ENCODE results near the gene MCC. TPM values are rescaled to one million over a fixed set of nuclear protein-coding genes. Genes with fewer than 3 reads are reported as not detected.

Gene MCC
- total and polyA plus RNA-seq, 2 donors (not counting 1 experiment from before 2014, with no cell fraction given), result 3.2 to 41.3 TPM

DNA sequence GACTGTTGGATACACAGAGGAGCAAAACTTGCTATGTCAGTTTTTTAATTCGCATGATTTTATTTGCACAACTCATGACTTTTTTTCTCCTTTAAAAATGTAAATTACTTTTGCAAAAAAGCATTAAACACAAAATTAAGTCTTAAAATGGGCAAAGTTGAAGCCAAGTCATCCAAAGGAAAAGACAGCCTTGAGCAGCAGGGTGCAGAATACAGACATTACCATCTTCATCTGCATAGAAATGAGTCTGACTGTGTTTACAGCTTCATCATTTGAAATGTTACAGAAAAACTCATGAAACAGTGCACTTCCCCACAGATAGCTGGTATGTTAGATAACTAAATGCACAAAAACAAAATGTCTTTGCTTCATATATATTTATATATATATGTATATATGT, 154.8 kb downstream of the MCC start:
- H4K20me1 ChIP-seq (ENCODE audit: control insufficient read depth, extremely low read depth, insufficient read depth, low read length), result no peaks in the 10 kb centered on the region
- H3K27me3 ChIP-seq (ENCODE audit: control insufficient read depth, insufficient read depth, low read length), result no peaks in the 10 kb centered on the region
- DNase-seq (ENCODE audit: low read depth in 2 of 2), result no peak
- H3K4me2 ChIP-seq (ENCODE audit: extremely low read depth, insufficient read depth, low read length), result no peak overlapping the region
- no peaks in the 10 kb centered on the region for H3K4me1 ChIP-seq (ENCODE audit: control insufficient read depth, extremely low read depth, insufficient read depth, low read length)
- TF ChIP-seq, protein P1, sequence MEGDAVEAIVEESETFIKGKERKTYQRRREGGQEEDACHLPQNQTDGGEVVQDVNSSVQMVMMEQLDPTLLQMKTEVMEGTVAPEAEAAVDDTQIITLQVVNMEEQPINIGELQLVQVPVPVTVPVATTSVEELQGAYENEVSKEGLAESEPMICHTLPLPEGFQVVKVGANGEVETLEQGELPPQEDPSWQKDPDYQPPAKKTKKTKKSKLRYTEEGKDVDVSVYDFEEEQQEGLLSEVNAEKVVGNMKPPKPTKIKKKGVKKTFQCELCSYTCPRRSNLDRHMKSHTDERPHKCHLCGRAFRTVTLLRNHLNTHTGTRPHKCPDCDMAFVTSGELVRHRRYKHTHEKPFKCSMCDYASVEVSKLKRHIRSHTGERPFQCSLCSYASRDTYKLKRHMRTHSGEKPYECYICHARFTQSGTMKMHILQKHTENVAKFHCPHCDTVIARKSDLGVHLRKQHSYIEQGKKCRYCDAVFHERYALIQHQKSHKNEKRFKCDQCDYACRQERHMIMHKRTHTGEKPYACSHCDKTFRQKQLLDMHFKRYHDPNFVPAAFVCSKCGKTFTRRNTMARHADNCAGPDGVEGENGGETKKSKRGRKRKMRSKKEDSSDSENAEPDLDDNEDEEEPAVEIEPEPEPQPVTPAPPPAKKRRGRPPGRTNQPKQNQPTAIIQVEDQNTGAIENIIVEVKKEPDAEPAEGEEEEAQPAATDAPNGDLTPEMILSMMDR (conservative IDR thresholded peaks at IDR 0.05 in 1 of 2, IDR thresholded peaks at IDR 0.05 in 1 of 2; ENCODE audit: low read depth in 1 of 2, low read length in 2 of 2), result no peak
- TF ChIP-seq EZH2 (IDR thresholded peaks at IDR 0.05; ENCODE audit: low read length, missing control alignments), result no peak
- no peak overlapping the region for H3K9ac ChIP-seq (ENCODE audit: insufficient read depth, low read length)
- no peak overlapping the region for H2AFZ ChIP-seq (ENCODE audit: low read length)
- no peaks in the 10 kb centered on the region for H3K79me2 ChIP-seq (ENCODE audit: control insufficient read depth, insufficient read depth, low read length)
- H3K36me3 ChIP-seq (ENCODE audit: control insufficient read depth, insufficient read depth, low read length), result no peaks in the 10 kb centered on the region
- H3K27ac ChIP-seq (ENCODE audit: insufficient read depth, low read length), result no peak overlapping the region
- H3K9me3 ChIP-seq (ENCODE audit: control insufficient read depth, insufficient read depth, low read depth, low read length), result no peaks in the 10 kb centered on the region
- no peak overlapping the region for H3K4me3 ChIP-seq (replicated peaks in 1 of 4; ENCODE audit: control extremely low read depth in 1 of 4, insufficient read depth in 1 of 4, low read depth in 3 of 4, low read length in 4 of 4)

DNA sequence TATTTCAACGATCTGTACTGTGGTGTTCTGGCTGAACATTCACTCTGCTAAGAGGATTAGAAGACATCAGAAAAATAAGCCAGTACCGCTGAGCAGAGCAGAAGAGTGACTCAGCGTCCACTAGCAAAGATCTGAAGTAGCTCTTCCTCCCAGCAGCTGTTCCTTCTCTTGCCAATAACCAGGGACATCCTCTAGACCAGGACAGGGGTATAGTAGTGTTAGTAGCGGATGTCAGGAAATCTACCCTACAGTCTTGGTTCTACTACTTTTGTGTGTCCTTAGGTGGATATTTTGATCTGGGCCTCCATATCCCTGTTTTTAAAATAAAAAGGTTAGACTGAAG, 157.1 kb downstream of the MCC start:
- no peaks in the 10 kb centered on the region for H3K9me3 ChIP-seq (ENCODE audit: control insufficient read depth, insufficient read depth, low read depth, low read length)
- no peaks in the 10 kb centered on the region for H3K27me3 ChIP-seq (ENCODE audit: control insufficient read depth, insufficient read depth, low read length)
- no peaks in the 10 kb centered on the region for H3K4me1 ChIP-seq (ENCODE audit: control insufficient read depth, extremely low read depth, insufficient read depth, low read length)
- no peak overlapping the region for H3K4me2 ChIP-seq (ENCODE audit: extremely low read depth, insufficient read depth, low read length)
- no peaks in the 10 kb centered on the region for H4K20me1 ChIP-seq (ENCODE audit: control insufficient read depth, extremely low read depth, insufficient read depth, low read length)
- H2AFZ ChIP-seq (ENCODE audit: low read length), result no peak overlapping the region
- TF ChIP-seq EZH2 (IDR thresholded peaks at IDR 0.05; ENCODE audit: low read length, missing control alignments), result no peak
- TF ChIP-seq, protein P1 (conservative IDR thresholded peaks at IDR 0.05 in 1 of 2, IDR thresholded peaks at IDR 0.05 in 1 of 2; ENCODE audit: low read depth in 1 of 2, low read length in 2 of 2), result no peak
- no peaks in the 10 kb centered on the region for H3K79me2 ChIP-seq (ENCODE audit: control insufficient read depth, insufficient read depth, low read length)
- H3K27ac ChIP-seq (ENCODE audit: insufficient read depth, low read length), result no peak overlapping the region
- no peaks in the 10 kb centered on the region for H3K36me3 ChIP-seq (ENCODE audit: control insufficient read depth, insufficient read depth, low read length)
- H3K4me3 ChIP-seq (replicated peaks in 1 of 4; ENCODE audit: control extremely low read depth in 1 of 4, insufficient read depth in 1 of 4, low read depth in 3 of 4, low read length in 4 of 4), result no peak overlapping the region
- no peak overlapping the region for H3K9ac ChIP-seq (ENCODE audit: insufficient read depth, low read length)
- peak; percentile 56 to 76 for DNase-seq (ENCODE audit: low read depth in 2 of 2)

DNA sequence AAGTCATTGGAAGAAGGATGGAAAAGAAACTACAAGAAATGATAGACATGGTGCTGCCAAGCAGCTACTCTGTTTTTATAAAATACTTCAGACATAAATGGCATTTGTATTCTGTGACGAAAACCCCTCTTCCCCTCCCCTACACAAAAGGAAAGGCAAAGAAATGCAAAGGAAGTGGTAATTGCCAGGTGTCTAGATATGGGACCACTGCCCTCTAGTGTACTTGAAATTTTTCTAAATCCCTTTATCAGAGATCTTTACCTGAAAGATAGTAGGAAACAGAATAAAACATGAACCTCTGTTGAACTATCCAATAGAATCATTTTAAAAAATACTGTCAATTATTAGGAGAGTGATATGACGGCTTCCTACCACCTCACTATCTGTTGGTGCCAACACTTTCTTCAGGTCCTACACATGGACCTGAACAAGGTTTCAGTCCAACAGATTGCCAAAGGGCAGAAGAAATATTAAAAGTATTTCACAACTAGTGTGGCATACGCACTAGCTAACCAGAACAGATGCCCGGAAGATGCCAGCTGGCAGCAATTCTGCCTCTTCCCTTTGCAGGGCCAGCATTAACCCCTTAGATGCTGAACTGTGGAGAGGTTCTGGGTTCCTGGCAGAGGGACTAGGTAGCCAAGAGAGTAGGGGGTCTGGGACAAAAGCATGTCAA, 157.6 kb downstream of the MCC start:
- peak; percentile 39 to 60 for DNase-seq (ENCODE audit: low read depth in 2 of 2)
- Histone ChIP-seq H4K20me1 (ENCODE audit: control insufficient read depth, extremely low read depth, insufficient read depth, low read length) (no peaks in the 10 kb centered on the region), H3K4me2 (ENCODE audit: extremely low read depth, insufficient read depth, low read length) (no peak overlapping the region), H3K79me2 (ENCODE audit: control insufficient read depth, insufficient read depth, low read length) (no peaks in the 10 kb centered on the region), H3K9ac (ENCODE audit: insufficient read depth, low read length) (no peak overlapping the region), H2AFZ (ENCODE audit: low read length) (no peak overlapping the region), H3K36me3 (ENCODE audit: control insufficient read depth, insufficient read depth, low read length) (no peaks in the 10 kb centered on the region), H3K4me1 (ENCODE audit: control insufficient read depth, extremely low read depth, insufficient read depth, low read length) (no peaks in the 10 kb centered on the region), H3K4me3 (replicated peaks in 1 of 4; ENCODE audit: control extremely low read depth in 1 of 4, insufficient read depth in 1 of 4, low read depth in 3 of 4, low read length in 4 of 4) (no peak overlapping the region), H3K27me3 (ENCODE audit: control insufficient read depth, insufficient read depth, low read length) (no peaks in the 10 kb centered on the region), H3K27ac (ENCODE audit: insufficient read depth, low read length) (no peak overlapping the region), H3K9me3 (ENCODE audit: control insufficient read depth, insufficient read depth, low read depth, low read length) (no peaks in the 10 kb centered on the region)
- TF ChIP-seq, protein P1 (conservative IDR thresholded peaks at IDR 0.05 in 1 of 2, IDR thresholded peaks at IDR 0.05 in 1 of 2; ENCODE audit: low read depth in 1 of 2, low read length in 2 of 2), result peak in 1 of 2 donors; percentile 39
- TF ChIP-seq EZH2 (IDR thresholded peaks at IDR 0.05; ENCODE audit: low read length, missing control alignments), result no peak
